GM21723 (cell line): ENCODE results near the gene ZPBP.

Experiments used
- ATAC-seq: cut with Tn5 transposase; IDR thresholded peaks from one replicate; pipeline ENCODE4 v1.9.1; 2021; ENCODE audit warnings: mild to moderate bottlenecking, moderate library complexity; ENCODE audit not compliant: unreplicated experiment

ZPBP gene, protein sequence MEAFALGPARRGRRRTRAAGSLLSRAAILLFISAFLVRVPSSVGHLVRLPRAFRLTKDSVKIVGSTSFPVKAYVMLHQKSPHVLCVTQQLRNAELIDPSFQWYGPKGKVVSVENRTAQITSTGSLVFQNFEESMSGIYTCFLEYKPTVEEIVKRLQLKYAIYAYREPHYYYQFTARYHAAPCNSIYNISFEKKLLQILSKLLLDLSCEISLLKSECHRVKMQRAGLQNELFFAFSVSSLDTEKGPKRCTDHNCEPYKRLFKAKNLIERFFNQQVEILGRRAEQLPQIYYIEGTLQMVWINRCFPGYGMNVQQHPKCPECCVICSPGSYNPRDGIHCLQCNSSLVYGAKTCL

DNA sequence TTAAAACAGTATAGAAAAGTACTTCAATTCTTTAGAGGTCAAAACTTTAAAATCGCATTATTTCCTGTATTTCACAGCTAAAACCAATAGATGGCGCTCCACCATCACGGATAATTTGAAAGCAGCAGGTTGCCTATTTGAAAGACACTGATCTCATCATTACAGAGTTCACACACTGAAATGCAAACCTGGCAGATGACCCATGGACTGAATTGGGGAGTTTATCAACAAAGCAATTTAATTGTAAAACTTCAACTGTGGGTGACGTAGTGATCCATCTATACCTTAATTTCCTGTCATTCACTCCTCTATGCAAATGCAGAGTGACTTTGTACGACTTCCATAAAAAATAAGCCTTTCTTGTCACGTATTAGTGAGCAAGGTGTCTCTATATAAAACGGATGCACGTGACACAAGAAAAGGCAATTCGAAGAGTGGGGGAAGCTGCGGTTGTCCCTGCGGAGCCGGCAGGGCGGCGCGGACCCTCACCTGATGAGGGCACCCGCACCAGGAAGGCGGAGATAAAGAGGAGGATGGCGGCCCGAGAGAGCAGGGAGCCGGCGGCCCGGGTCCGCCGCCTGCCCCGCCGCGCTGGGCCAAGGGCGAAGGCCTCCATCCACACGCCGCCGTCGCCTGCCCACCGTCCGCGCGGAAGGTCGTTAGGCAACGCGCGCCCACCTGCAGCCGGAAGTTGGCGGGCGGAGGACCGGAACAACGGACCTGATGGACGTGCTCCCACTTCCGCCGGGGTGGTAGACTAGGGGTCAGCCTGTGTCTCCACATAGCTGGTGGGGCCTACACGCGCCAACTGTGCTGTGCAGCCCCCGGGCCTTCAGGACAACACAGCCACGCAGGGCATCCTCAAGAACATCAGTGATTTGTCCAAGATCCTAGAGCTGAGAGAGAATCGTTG is at the start of gene ZPBP:
Gene ZPBP (minus strand): TSS at position 668 of the 913 bp plus-strand sequence. CDS start 52 bp downstream, at position 616.
- peak; percentile 82 for ATAC-seq

GRCh38 chr7:50142425-50143017 is 49.5 kb upstream of the ZPBP start:
- peak; percentile 63 for ATAC-seq

GRCh38 chr7:50141854-50142253 is 48.8 kb upstream of the ZPBP start:
- no peak for ATAC-seq

GRCh38 chr7:50141131-50141530 is 48.1 kb upstream of the ZPBP start:
- no peak for ATAC-seq

DNA sequence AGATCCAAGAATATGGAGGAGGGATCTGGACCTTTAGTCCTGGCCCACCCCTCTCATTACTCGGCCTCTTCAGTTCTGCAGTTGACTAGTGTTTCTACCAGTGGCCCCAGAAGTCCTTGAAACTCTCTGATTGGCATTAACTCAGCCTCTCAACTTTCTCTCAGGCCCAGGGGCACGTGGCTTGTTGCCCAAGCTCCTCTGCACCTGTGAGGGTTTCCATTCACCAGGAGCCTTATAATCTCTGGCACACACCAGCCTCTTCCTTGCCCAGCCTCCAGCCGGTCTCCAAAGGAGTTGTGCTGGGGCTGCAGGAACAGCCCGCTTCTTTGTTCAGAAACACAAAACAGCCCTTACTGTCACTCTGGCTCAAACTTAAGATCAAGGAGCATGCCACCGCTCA is 47.6 kb upstream of the ZPBP start:
- no peak for ATAC-seq

- ATAC-seq, result no peak
Observed at GRCh38 chr7:50138101-50138500, 45.1 kb upstream of the ZPBP start.

DNA sequence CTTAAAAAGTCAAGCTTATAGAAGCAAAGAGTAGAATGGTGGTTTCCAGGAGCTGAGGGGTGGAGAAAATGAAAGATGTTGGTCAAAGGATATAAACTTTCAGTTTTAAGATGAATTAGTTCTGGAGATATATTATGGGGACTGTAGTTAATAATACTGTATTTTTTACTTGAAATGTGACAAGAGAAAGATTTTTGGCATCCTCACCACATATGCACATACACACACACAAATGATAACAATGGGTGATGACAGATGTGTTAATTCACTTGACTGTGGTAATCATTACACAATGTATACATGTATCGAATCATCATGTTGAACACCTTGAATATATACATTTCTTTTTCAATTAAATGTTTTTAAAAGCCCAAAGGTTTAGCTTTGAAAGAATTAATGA is 32.7 kb upstream of the ZPBP start:
- ATAC-seq, result no peak

- peak; percentile 92 for ATAC-seq
Observed at GRCh38 chr7:50121286-50121685, 28.2 kb upstream of the ZPBP start.

DNA sequence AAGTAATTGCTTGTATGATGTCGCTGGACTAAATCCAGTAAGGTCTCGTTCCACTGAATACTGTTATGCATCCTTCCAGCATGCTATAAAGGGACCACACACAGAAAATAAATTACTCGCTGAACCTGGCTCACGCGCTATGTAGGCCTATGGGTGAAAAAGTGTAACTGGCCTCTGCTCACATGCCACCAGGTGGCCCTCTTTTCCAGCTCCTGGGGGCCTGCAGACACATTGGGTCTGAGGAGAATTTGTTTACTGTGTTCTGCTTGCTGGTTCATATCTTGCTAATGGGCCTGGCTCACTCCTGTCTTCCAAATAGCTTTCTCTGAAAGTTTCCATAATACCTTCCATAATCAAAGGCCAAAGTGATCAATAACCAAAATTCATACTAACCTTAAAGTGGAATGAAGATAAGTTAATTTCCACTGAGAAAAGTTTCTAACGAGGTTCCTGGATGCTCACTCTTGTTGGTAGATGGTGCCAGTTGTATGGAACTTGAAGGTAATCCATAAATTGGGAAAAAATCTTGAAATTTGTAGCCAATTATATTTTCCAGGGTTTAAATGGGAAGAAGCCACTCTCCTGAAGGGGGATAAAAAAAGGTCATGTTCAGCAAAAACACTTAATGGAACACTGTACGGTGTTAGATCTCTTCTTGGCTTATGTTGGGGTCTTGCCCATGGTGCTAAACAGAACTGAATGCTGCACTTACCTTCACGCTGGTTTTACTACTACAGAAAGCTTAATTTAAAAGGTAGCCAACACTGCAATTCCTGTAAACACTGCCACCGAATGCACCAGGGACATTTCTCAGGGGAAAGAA is 27.0 kb upstream of the ZPBP start:
- peak; percentile 78 for ATAC-seq

- no peak for ATAC-seq
Observed at GRCh38 chr7:50112250-50112649, 19.2 kb upstream of the ZPBP start.

- ATAC-seq, result no peak
Observed at GRCh38 chr7:50101873-50102272, 8.8 kb upstream of the ZPBP start.

DNA sequence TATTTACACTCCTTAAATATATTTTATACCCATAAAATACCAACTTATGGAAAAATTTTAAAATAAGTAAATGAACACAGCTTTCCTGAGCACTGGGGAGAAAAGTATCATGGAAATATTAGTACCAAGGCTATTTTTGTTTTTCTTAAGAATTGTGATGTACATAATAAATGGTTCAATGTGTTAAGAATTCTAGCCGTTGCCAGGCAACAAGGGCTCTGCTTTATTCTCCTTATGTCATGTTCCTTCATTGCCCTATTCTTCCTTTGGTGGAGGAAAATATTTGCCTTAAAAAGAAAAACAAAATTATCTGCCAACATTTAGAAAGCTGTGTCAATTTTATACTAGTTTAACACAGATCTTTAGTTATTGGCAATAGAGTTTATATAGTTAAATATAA is 2.6 kb upstream of the ZPBP start:
- ATAC-seq, result no peak

DNA sequence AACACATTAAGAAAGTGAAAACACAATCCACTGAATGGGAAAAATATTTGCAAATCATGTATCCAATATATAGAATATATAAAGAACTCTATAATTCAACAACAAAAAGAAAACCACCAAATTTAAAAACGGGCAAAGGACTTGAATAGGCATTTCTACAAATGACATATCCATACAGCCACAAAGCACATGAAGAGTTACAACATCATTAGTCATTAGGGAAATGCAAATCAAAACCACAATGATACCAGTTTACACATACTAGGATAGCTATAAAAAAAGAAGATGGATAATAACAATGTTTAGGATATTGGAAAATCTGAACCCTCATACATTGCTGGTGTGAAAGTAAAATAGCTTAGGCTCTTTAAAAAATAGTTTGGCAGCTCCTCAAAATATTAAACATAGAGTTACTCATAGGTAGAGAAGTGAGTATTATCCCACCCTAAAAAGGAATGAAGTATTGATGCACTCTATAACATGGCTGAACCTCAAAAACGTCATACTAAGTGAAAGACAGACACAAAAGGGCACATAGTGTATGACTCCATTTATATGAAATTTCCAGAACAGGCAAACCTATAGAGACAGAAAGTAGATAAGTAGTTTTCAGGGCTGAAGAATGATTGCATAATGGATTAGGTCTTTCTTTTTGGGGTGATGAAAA is 4.5 kb downstream of the ZPBP start:
- no peak for ATAC-seq

GRCh38 chr7:50085344-50085743 is 7.7 kb downstream of the ZPBP start:
- no peak for ATAC-seq

- no peak for ATAC-seq
Observed at GRCh38 chr7:50073093-50073492, 20.0 kb downstream of the ZPBP start.

- peak; percentile 86 for ATAC-seq
Observed at GRCh38 chr7:50069613-50070012, 23.4 kb downstream of the ZPBP start.

- peak; percentile 79 for ATAC-seq
Observed at GRCh38 chr7:50068850-50069551, 24.0 kb downstream of the ZPBP start.

- no peak for ATAC-seq
Observed at GRCh38 chr7:50068026-50068425, 25.0 kb downstream of the ZPBP start.

DNA sequence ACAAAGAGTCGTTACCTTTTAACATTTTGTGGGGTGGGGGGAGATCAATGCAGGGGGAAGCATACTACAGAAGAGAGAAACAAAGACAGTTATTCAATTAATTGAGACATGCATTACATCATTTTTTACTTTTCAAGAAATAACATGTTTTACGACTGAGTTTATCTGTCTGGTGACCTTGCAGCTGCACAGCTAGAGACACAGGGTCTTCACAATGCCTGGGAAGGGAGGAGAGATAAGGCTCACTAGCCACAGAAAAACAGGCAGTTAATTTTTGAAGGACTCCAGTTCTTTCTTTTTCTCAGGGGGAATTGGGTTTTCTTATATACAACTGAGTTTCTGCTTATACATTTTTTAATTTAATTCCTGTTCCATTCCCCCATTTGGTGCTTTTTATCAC is 30.1 kb downstream of the ZPBP start:
- ATAC-seq, result no peak

GRCh38 chr7:50056131-50056530 is 36.9 kb downstream of the ZPBP start:
- no peak for ATAC-seq
